ENCODE results near the gene GALNT15.

The GALNT15 gene

DNA sequence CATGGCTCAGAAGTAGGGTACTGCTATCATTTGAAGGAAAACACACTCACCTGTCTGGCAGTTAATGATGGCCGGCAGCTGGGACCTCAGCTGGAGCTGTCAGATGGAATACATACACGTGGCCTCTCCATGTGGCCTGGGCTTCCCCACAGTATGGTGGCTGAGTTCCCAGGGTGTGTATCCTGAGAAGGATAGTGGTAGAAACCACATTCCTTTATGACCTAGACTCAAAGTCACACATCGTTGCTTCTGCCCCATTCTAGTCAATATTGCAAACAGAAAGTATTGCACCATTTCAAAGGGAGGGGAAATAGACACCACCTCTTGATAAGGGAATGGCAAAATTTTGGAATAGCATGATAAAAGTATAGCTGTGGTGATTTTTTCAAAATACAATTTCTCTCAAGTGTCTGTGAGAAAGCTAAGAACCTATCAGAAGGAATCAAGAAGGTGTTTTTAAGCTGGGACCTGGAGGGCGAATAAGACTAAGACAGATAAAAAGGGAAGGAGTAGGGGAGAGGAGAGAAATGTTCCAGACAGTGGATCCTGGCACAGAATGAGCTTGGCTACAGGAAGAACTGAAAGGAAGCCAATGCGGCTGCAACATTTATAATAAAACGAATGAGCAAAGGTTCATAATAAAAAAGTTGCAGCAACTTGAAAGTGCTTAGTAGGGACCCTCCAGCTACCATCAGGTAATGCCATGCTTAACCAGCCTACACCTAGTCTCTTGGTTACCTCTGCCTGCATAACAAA is 40.1 kb upstream of the GALNT15 start:
- no peak for DNase-seq (ENCODE audit: low read depth, low spot score)
- Histone ChIP-seq H3K4me3 (ENCODE audit: insufficient read length, low read depth) (no peak overlapping the region), H3K36me3 (ENCODE audit: insufficient read depth, insufficient read length, low read length) (no peaks in the 10 kb centered on the region), H3K4me1 (ENCODE audit: insufficient read depth, insufficient read length) (no peaks in the 10 kb centered on the region), H3K9ac (ENCODE audit: insufficient read length, low read depth) (no peak overlapping the region), H3K27me3 (ENCODE audit: insufficient read depth, insufficient read length) (no peaks in the 10 kb centered on the region), H3K9me3 (ENCODE audit: insufficient read depth, low read length) (peaks cover 5% of the 10 kb centered on the region; the same call in 1 of the 2 replicates)
- no peak for TF ChIP-seq SUZ12 (IDR thresholded peaks at IDR 0.05; ENCODE audit: extremely low read depth, insufficient read depth, insufficient read length)
- no peak for TF ChIP-seq ZNF274 (IDR thresholded peaks at IDR 0.05; ENCODE audit: low read depth, low read length)
- no peak for TF ChIP-seq YY1 (IDR thresholded peaks at IDR 0.05; ENCODE audit: insufficient read depth, insufficient read length)

DNA sequence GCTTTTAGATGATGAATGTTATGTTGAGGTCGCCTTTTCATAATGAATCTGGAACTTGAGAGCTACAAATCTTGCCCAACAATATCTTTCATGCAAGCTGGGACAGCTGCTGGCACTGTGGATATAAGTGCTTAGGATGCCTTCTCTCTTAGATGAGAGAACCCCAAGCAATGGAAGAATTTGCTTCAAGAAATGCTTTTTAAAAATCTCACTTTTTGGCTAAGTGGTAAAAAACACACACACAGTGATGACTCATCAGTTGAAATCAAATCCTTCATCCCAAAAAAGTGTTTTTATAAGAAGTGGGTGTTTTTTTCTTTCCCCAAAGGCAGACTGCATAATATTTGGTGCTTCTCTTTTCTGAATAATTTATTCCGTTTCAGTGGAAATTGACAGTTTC is 38.4 kb upstream of the GALNT15 start:
- no peak for DNase-seq (ENCODE audit: low read depth, low spot score)
- no peak for TF ChIP-seq YY1 (IDR thresholded peaks at IDR 0.05; ENCODE audit: insufficient read depth, insufficient read length)
- TF ChIP-seq SUZ12 (IDR thresholded peaks at IDR 0.05; ENCODE audit: extremely low read depth, insufficient read depth, insufficient read length), result no peak
- TF ChIP-seq ZNF274 (IDR thresholded peaks at IDR 0.05; ENCODE audit: low read depth, low read length), result no peak
- Histone ChIP-seq H3K27me3 (ENCODE audit: insufficient read depth, insufficient read length) (no peaks in the 10 kb centered on the region), H3K4me3 (ENCODE audit: insufficient read length, low read depth) (no peak overlapping the region), H3K36me3 (ENCODE audit: insufficient read depth, insufficient read length, low read length) (no peaks in the 10 kb centered on the region), H3K9ac (ENCODE audit: insufficient read length, low read depth) (no peak overlapping the region), H3K4me1 (ENCODE audit: insufficient read depth, insufficient read length) (no peaks in the 10 kb centered on the region), H3K9me3 (ENCODE audit: insufficient read depth, low read length) (peaks cover 5% of the 10 kb centered on the region; the same call in 1 of the 2 replicates)

DNA sequence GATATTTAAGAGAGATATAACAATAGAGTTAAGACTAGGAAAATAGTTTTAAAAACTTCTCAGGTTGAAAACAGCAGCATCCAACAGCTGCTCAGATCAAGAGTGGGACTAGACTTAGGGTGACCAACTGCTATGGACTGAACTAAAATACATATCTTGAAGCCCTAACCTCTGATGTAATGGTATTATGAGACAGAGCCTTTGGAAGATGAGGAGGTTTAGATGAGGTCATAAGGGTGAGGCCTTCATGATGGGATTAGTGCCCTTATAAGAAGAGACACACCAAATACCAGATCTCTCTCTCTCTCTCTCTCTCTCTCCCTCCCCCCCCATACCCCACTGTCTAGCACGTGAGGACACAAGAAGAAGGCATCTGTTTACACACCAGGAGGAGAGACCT is 37.4 kb upstream of the GALNT15 start:
- peaks cover 7% of the 10 kb centered on the region; the same call in 1 of the 2 replicates for H3K9me3 ChIP-seq (ENCODE audit: insufficient read depth, low read length)
- no peak for TF ChIP-seq ZNF274 (IDR thresholded peaks at IDR 0.05; ENCODE audit: low read depth, low read length)
- TF ChIP-seq SUZ12 (IDR thresholded peaks at IDR 0.05; ENCODE audit: extremely low read depth, insufficient read depth, insufficient read length), result no peak
- no peak for TF ChIP-seq YY1 (IDR thresholded peaks at IDR 0.05; ENCODE audit: insufficient read depth, insufficient read length)
- H3K36me3 ChIP-seq (ENCODE audit: insufficient read depth, insufficient read length, low read length), result no peaks in the 10 kb centered on the region
- DNase-seq (ENCODE audit: low read depth, low spot score), result no peak
- H3K9ac ChIP-seq (ENCODE audit: insufficient read length, low read depth), result no peak overlapping the region
- no peaks in the 10 kb centered on the region for H3K4me1 ChIP-seq (ENCODE audit: insufficient read depth, insufficient read length)
- no peaks in the 10 kb centered on the region for H3K27me3 ChIP-seq (ENCODE audit: insufficient read depth, insufficient read length)
- no peak overlapping the region for H3K4me3 ChIP-seq (ENCODE audit: insufficient read length, low read depth)

DNA sequence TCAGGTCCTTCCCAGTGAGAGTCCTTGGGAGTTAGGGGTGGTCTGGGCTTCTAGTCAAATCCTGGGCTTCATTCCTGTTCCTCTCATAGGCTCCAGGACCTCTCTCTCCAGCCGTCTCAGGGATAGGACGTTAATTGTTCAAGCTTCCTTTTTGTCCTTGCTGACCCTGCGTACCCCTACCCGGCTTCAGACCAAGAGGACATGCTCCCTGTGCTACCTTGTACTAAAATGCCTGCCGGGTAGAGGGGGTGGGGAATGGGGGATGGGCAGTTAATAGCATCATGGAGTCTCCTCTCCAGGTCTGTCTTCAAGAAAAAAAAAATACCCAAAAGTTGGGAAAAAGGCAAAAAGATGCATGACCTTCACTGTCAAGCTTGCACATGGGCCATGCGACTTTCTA is 36.5 kb upstream of the GALNT15 start:
- no peak overlapping the region for H3K9ac ChIP-seq (ENCODE audit: insufficient read length, low read depth)
- H3K9me3 ChIP-seq (ENCODE audit: insufficient read depth, low read length), result peaks cover 16% of the 10 kb centered on the region; the same call in 1 of the 2 replicates
- TF ChIP-seq SUZ12 (IDR thresholded peaks at IDR 0.05; ENCODE audit: extremely low read depth, insufficient read depth, insufficient read length) (no peak), YY1 (IDR thresholded peaks at IDR 0.05; ENCODE audit: insufficient read depth, insufficient read length) (no peak), ZNF274 (IDR thresholded peaks at IDR 0.05; ENCODE audit: low read depth, low read length) (no peak)
- H3K4me1 ChIP-seq (ENCODE audit: insufficient read depth, insufficient read length), result no peaks in the 10 kb centered on the region
- no peak overlapping the region for H3K4me3 ChIP-seq (ENCODE audit: insufficient read length, low read depth)
- no peaks in the 10 kb centered on the region for H3K27me3 ChIP-seq (ENCODE audit: insufficient read depth, insufficient read length)
- DNase-seq (ENCODE audit: low read depth, low spot score), result no peak
- no peaks in the 10 kb centered on the region for H3K36me3 ChIP-seq (ENCODE audit: insufficient read depth, insufficient read length, low read length)

DNA sequence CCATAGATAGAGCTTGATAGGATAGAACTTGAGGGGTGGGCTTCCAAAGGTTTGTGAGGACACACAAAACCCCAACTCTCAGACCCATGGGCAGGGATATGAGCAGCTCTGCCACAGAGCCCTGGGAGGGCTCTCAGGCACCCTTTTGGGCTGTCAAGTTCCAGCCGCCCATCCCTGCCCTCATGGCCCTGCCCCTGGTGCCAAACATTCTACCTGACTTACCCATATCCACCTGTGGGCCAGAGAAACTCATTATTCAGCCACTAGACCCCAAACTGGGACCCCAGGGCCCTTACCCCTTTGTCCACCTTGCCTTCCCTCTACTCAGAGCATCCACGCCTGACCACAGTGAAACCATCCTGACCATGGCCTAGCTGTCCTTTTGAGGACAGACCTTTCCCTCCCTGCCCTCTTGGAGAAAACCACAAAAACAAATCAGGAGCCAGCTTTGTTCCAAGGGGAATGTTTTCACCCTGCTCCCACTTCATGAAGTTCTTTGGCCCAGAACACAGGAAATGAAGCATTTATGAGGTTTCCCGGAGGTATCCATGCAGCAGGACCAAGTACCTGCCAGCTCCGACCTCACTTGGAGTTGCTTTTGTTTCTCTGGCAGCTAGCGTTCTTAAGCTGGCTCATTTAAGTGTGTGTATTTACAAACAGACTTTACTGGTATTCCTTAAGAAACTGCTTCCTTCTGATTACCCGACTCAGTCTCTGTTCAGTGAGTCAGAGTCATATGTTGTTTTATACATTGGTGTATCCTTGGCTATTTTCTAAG is 34.2 kb upstream of the GALNT15 start:
- H3K9me3 ChIP-seq (ENCODE audit: insufficient read depth, low read length), result peaks cover 38% of the 10 kb centered on the region
- no peak overlapping the region for H3K9ac ChIP-seq (ENCODE audit: insufficient read length, low read depth)
- H3K36me3 ChIP-seq (ENCODE audit: insufficient read depth, insufficient read length, low read length), result no peaks in the 10 kb centered on the region
- DNase-seq (ENCODE audit: low read depth, low spot score), result no peak
- H3K4me3 ChIP-seq (ENCODE audit: insufficient read length, low read depth), result no peak overlapping the region
- no peak for TF ChIP-seq ZNF274 (IDR thresholded peaks at IDR 0.05; ENCODE audit: low read depth, low read length)
- TF ChIP-seq YY1 (IDR thresholded peaks at IDR 0.05; ENCODE audit: insufficient read depth, insufficient read length), result no peak
- no peak for TF ChIP-seq SUZ12 (IDR thresholded peaks at IDR 0.05; ENCODE audit: extremely low read depth, insufficient read depth, insufficient read length)
- no peaks in the 10 kb centered on the region for H3K4me1 ChIP-seq (ENCODE audit: insufficient read depth, insufficient read length)
- no peaks in the 10 kb centered on the region for H3K27me3 ChIP-seq (ENCODE audit: insufficient read depth, insufficient read length)

DNA sequence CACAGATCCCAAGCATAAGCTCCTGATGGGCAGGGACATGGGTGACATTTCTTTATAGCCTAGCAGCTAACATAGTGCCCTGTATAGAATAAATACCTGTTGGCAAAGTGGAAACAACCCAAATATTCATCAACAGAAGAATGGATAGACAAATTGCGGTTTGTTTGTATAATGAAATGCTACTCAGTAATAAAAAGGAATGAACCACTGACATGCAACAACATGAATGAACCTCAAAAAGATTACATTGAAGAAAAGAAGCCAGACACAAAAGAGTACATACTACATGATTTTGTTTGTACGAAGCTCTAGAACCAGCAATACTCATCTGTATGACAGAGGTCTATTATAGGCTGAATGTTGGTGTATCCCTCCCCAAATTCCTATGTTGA is 33.6 kb upstream of the GALNT15 start:
- DNase-seq (ENCODE audit: low read depth, low spot score), result no peak
- H3K9me3 ChIP-seq (ENCODE audit: insufficient read depth, low read length), result peaks cover 38% of the 10 kb centered on the region
- no peak overlapping the region for H3K9ac ChIP-seq (ENCODE audit: insufficient read length, low read depth)
- H3K4me1 ChIP-seq (ENCODE audit: insufficient read depth, insufficient read length), result no peaks in the 10 kb centered on the region
- no peak for TF ChIP-seq YY1 (IDR thresholded peaks at IDR 0.05; ENCODE audit: insufficient read depth, insufficient read length)
- no peak for TF ChIP-seq SUZ12 (IDR thresholded peaks at IDR 0.05; ENCODE audit: extremely low read depth, insufficient read depth, insufficient read length)
- no peak for TF ChIP-seq ZNF274 (IDR thresholded peaks at IDR 0.05; ENCODE audit: low read depth, low read length)
- H3K36me3 ChIP-seq (ENCODE audit: insufficient read depth, insufficient read length, low read length), result no peaks in the 10 kb centered on the region
- no peaks in the 10 kb centered on the region for H3K27me3 ChIP-seq (ENCODE audit: insufficient read depth, insufficient read length)
- H3K4me3 ChIP-seq (ENCODE audit: insufficient read length, low read depth), result no peak overlapping the region

Data from NT2/D1 (cell line).